Measurements from ENCODE around the gene TPMT.

The TPMT gene

DNA sequence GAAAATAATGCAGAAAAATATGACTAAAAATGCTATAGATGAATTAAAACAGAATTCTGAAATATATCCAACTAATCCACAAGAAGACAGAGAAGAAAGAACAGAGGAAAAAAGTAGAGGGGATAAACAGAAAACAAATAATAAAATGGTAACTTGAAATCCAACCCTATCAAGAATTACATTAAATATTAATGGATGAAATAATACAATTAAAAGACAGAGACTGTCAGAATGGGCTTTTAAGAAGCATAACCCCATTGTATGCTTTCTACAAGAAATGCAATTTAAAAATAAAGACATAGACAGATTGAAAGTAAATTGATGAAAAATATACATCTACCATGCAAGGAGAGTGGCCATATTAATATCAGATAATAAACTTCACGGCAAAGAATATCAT is 47.8 kb downstream of the TPMT start:
- no peak for DNase-seq

DNA sequence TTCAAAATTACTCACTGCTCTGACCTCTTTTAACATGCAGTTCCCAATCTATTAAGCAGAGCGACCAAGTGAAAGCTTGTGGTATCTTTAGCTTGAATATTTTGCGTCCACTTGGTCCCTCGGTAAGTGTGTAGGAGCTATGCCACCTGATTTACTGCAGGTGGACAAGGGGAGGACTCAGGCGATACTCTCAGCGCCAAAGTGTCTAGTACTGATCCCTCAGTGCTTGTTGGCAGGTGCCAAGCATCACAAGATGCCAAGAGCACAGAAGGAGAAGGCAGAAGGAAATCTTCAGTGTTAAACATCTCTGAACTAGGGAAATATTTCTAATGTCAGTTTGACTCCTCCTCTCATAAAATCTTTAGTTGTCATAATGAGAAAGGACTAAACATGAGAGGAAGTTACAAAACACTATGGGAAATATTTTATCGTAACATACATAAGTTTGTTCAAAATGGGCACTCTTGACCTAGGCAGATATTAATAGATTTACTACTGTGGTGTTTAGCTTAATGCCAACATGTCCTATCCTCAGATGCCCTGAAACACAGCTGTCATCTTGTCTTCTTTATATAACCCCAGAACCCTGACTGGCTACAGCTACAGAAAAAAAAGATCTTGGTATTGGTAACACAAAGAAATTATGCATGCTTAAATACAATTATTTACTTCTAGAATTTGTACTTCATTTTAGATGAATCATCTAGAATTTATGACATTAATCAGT is 51.9 kb downstream of the TPMT start:
- DNase-seq, result no peak

DNA sequence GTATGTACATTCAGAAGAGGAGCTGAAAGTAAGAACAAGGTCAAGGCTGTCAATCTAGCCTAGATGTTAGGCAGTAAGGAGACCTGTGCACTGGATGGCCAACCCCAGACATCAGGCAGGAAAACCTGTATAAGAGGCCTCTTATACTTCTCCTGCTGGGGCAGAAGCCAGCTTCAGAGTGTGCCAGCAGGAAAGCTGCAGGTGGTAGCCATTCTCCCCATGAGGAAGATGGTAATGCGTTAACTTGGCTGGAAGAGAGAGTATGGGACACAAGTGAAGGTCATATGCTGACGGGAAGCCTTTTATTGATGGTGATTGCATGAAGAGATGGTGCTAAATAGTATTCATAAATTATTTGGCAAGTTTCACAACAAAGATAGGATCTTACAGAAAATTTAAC is 53.0 kb downstream of the TPMT start:
- DNase-seq, result no peak

DNA sequence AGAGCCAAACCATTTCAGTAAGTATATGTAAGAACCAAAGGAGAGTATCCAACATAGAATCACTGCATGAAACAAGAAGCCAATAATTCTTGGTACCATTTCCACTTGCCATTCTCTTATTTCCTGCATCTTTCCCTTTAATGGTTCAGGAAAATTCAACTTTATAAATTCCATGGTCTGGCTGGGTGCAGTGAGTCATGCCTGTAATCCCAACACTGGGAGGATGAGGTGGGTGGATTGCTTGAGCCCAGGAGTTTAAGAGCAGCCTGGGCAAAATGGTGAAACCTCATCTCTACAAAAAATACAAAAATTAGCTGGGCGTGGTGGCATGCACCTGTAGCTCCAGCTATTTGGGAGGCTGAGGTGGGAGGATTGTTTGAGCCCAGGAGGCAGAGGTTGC is 53.6 kb downstream of the TPMT start:
- DNase-seq, result no peak

DNA sequence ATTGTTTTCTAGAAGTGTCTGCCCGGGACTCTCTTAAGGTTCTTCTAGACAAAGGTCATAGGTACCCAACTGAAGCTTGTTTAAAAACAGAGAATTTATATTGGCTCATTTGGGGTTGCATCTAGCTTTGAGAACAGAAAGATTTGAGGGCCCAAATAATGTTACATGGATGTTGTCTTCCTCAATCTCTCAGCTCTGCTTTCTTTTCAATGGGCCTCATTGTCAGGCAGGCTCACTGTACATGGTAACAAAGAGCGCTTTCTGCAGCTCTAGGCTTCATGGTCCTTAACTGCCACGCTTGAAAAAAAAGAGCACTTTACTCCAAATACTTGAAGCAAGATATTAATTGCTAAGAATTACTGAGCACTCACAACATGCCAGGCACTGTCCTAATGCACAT is 54.6 kb downstream of the TPMT start:
- DNase-seq, result no peak

DNA sequence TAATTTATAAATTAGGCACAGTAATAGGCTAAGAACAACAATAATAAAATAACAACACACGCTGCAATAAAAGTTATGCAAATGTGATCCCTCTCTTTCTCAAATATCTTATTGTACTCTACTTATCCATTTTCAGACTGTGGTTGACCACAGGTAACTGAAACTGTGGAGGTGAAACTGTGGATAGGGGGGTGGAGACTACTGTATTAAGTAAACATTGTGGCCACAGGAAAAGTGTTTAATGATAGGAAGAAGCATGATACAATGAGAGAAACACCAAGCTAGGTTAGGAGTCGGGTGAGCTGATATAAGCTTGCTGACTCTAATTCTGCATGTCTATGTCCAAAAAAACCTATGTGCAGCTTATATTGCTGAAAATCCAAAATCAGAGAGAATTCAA is 55.4 kb downstream of the TPMT start:
- peak; percentile 63 for DNase-seq

DNA sequence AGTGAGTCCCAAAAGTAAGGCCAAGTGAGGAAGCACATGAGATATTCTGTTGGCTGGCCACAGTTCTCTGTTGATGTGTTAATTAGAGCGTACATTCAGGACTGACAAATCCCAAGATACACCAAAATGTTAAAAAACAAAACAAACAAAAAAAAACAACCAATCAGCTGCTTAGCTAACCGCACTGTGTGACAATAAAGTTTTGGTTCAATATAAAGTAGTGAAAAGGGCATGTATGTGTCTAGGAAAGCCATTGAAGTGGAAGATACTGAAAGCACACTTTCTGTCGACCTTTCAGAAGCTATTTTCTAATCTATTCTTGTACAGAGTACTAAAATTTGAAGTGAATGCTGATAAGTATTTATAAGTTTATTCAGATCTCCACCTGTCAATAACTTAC is 58.5 kb downstream of the TPMT start:
- no peak for DNase-seq

DNA sequence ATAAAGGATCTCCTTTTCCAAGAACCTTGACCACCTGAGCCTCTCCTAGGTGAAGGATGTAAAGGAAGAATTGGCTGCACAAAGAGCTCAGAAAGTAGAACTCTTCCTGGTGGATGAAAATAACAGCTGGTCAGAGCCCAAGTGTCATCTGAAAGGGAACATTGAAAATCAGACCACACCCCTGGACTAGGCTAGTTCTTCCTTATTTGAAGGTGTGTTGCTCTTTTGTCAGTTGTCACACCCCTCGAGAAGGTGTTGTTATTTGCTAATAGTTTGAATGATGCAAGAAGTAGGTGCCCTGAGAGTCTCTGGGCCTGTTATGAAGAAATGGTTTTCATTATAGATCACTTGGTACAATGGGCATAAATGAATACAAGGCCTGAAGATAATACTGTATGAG is 63.5 kb downstream of the TPMT start:
- DNase-seq, result no peak

DNA sequence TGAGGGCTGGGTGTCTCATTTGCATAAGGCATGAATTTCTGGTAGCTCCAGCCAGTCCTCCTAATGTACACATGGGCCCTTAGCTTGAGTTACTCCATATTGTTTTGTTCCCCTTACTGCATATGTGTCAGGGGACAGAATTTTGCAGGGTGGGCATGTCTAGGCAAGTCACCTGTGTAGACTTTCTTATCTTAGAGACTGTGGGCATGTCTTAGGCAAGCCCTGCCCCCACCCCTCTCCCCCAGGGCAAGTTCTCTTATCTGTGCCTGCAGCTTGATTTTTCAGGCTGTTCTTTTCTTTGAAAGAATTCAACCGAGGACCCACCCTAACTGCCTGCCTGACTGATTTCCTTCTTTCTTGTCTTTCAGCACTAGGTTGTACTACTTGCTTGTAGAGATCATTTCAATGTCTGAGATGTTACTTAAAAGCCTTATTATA is 64.5 kb downstream of the TPMT start:
- peak; percentile 67 for DNase-seq

DNA sequence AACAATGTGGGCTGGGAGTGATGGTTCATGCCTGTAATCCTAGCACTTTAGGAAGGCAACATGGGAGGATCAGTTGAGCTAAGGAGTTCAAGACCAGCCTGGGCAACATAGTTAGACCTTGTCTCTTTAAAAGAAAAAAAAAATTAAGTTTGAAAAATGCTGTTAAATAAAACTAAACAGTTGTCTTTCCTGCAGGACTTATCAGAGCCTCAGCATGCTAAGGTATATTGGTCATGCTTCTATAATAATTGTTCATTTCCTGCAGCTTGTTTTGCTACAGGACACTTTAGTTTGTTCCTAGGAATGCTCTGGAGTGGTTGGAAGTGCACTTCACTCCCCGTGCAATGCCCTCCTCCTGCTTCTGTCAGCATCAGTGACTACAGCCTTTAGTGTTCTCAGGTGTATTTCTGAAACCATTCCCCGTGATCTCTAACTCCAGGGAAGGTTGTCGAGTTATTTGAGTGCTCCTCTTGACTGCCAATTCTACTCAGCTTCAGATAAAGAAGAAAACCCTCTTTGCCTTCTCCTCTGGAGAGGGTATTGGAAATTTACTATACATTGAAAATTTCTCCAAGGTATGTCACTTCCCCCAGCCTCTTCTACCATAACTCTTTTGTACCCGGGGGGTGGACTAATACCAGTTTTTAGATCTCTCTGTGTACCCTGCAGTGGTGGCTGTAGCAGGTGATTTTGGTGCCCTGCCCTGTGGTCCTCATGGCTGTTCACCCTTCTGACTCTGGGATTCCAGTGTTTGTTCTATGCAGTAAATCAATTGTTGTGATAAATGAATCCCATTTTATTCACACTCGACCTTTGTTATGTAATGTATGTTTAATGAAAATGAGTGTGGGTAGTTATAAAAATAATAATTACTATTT is 66.2 kb downstream of the TPMT start:
- DNase-seq, result no peak

DNA sequence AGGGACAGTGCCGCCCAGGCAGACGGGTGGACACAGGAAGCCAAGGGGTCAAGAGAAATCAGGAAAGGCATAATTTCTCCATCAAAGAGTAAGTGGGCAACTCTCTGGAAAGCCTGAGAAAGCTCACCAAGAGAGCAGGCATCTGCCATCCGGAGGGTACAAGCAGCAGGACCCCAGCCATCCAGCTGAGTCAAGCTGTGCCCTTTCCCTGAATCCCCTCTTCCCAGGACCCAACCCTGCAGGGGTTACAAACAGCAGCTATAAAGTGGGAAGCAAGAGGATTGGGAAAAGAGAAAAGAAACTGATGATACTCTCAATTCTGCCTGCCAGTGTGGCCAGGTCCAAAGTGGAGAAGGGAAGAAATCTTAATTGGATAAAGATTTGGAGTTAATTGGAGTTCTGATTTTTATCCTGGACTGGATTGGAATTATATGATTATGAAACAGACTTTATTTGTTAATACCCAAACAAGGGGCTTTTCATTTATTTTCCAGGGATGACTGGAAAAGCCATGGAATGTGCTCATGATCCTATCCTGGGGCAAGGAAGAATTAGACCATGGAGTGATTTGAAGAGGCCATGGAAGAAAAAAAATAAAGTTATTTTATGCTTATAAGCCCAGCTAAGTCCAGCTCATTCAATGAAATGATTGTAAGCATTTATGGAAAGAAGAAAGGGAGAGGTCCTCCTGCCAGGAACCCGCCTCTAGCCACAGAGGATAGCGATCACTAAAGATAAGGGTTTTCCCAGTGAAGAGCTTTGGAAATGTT is 67.3 kb downstream of the TPMT start:
- DNase-seq, result no peak

DNA sequence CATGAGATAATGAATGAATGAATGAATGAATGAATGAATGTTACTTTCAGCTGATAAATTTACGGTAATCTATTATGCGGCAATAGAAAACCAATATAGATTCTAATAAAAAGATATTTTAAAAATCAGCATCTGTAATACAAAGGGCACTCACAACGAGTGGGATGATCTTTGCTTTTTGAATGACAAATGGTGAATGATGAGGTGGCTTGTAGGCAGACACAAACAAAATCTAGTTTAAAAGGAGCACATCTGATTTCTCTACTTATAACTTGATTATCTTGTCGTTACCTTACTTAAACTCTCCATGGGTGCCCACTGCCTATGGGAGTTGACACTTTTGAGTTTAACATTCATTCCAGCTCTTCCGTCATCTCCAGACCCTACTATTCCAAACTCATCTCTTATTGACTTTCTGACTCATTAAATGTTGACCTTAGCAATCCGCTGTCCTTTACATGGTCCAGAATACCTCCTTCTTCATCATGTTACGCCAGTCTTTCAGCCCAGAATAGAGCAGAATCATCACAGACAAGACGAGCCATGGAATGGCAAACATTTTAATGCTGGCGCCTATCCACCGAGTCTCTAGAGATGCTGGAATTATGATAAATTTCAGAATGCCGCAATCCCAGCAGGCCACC is 73.7 kb downstream of the TPMT start:
- DNase-seq, result no peak

DNA sequence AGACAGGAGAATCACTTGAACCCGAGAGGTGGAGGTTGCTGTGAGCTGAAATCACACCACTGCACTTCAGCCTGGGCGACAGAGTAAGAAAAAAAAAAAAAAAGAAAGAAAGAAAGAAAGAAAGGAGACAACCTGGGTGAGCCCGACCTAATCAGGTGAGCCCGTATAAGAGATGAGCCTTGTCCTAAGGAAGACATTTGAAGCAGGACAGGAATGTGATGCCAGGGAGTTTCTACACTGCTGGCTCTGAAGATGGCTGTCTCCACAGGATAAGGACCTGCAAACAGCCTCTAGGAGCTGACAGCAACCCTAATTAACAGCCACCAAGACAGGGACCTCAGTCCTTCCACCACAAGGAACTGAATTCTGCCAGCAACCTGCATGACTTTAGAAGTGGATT is 74.3 kb downstream of the TPMT start:
- no peak for DNase-seq

DNA sequence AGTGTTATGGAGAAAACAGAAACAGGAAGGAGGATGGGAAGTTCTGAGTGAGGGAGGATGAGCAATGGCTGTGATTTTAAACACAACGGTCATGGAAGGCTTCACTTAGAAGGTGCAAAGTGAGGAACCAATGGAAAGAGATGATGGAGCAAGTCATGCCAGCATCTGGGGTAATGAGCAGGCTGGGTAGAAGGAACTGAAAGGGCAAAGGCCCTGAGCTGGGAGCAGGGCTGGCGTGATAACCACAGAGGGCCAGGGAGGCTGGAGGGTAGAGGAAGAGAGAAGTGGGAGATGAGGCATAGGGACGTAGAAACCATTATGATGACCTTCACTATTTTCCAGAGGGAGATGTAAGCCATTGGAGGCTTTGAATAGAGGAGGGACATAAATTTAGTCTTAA is 76.0 kb downstream of the TPMT start:
- DNase-seq, result no peak

Data from hematopoietic multipotent progenitor cell treated with erythropoietin and hydrocortisone succinate and interleukin-3 and kit ligand, for 4 days (in vitro differentiated cells).